Measurements from ENCODE around the gene PPEF1. TPM values are rescaled to one million over a fixed set of nuclear protein-coding genes. Genes with fewer than 3 reads are reported as not detected.
A peak's percentile ranks its signal among the peaks of the same experiment; 100 is the strongest.

PPEF1 gene
- total RNA-seq = not detected

DNA sequence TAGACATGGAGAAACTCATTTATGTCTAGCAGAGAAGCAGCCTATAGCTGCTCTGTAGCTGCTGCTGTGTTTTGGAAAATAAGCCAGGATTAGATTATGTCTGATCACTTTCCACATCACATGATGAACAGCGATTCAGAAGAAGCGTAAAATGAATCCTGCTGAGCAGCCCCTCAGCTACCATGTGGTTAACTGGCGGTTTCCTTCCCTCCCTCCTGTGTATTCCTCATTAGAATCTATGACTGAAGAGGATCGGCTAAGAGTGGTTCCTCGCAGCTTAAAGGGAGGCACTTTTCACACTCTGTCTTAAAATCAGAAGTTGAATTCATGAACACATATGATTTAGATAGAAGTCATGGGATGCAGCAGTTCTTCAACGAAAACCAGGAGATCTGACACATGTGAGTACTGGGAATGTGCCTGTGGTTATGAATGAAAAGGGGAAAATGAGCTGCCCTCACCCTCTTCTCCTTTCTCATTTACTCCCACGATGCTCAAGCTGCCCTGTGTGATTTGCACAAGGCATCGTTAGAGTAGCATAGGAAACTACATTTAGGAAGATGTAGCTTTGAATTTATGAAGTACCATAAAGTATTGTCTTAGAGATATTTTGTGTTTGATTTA lies at the start of gene PPEF1:
TSS of gene PPEF1 (plus strand) at position 220 of the 624 bp plus-strand sequence. CDS start at position 356, 136 bp downstream.
- no peak within 1 kb of the TSS for H3K4me3 Mint-ChIP-seq
- no peak for DNase-seq
- no peaks in the 10 kb centered on the region for H3K36me3 Mint-ChIP-seq
- no peak for ATAC-seq
- H3K9me3 Mint-ChIP-seq (ENCODE audit: low read depth) = no peaks in the 10 kb centered on the region
- CTCF ChIA-PET = no interaction called here
- H3K27me3 Mint-ChIP-seq = peaks cover 5% of the 10 kb centered on the region
- H3K4me1 Mint-ChIP-seq = no peaks in the 10 kb centered on the region
- no peak within 1 kb of the TSS for H3K27ac Mint-ChIP-seq

DNA sequence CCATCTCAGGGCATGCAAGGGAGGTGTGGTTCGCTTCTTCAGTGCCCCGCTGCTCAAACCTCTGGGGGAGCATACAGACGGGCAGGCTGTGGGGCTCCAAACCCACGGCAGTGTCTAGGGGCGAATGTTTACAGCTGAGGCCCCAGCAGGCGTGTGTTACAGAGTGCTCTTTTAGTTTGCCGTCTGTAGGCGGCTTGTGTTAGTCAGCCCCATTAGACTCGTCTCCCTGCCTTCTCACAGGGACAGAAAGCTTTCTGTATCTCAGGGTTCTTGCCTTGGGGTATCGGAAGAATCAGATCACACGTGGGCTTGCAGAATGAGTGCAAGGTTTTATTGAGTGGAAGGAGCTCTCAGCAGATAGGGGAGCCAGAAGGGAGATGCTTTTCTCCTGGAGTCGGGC lies 46.2 kb upstream of the PPEF1 start:
- Mint-ChIP-seq H3K27ac (no peak overlapping the region), H3K36me3 (no peaks in the 10 kb centered on the region), H3K4me1 (no peaks in the 10 kb centered on the region), H3K9me3 (ENCODE audit: low read depth) (peaks cover 2% of the 10 kb centered on the region), H3K27me3 (no peaks in the 10 kb centered on the region), H3K4me3 (no peak overlapping the region)
- ATAC-seq = no peak
- CTCF ChIA-PET = no interaction called here
- no peak for DNase-seq

GRCh38 chrX:18664947-18665346 lies 42.5 kb upstream of the PPEF1 start:
- peaks cover 3% of the 10 kb centered on the region for H3K4me1 Mint-ChIP-seq
- no peak overlapping the region for H3K4me3 Mint-ChIP-seq
- CTCF ChIA-PET = interaction anchor here (0.6 kb wide), 1 partner anchor 234 kb away, joined by 3 read pairs; no protein-coding TSS in a partner anchor
- H3K27ac Mint-ChIP-seq = no peak overlapping the region
- DNase-seq (no peak), ATAC-seq (no peak)
- peaks cover 2% of the 10 kb centered on the region for H3K9me3 Mint-ChIP-seq (ENCODE audit: low read depth)
- no peaks in the 10 kb centered on the region for H3K27me3 Mint-ChIP-seq
- no peaks in the 10 kb centered on the region for H3K36me3 Mint-ChIP-seq

DNA sequence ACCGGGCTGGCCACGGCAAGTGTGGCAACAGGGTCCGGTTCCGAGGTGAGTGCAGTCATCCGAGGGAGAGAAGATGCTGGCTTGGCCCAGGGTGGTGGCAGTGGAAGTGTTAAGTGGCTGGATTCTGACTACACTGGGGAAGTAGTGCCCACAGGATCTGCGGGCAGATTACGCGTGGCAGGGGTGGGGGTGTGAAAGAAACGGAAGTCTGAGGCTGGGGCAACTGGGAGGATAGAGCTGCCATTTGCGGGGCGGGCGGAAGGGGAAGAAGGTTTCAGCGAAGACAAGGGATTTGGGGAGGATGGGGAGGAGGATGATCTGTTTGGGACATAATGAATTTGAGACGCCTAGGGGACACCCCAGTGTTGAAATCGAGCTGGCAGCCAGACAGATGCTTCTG lies 40.8 kb upstream of the PPEF1 start:
- Mint-ChIP-seq H3K9me3 (ENCODE audit: low read depth) (peaks cover 2% of the 10 kb centered on the region), H3K27ac (no peak overlapping the region), H3K4me1 (peaks cover 3% of the 10 kb centered on the region), H3K27me3 (no peaks in the 10 kb centered on the region), H3K4me3 (no peak overlapping the region), H3K36me3 (no peaks in the 10 kb centered on the region)
- no peak for ATAC-seq
- no peak for DNase-seq
- CTCF ChIA-PET = no interaction called here

- no peak overlapping the region for H3K27ac Mint-ChIP-seq
- H3K4me1 Mint-ChIP-seq = peaks cover 3% of the 10 kb centered on the region
- CTCF ChIA-PET = no interaction called here
- no peak overlapping the region for H3K4me3 Mint-ChIP-seq
- no peaks in the 10 kb centered on the region for H3K36me3 Mint-ChIP-seq
- ATAC-seq (no peak), DNase-seq (no peak)
- no peaks in the 10 kb centered on the region for H3K27me3 Mint-ChIP-seq
- H3K9me3 Mint-ChIP-seq (ENCODE audit: low read depth) = peaks cover 2% of the 10 kb centered on the region
These were observed 39.2 kb upstream of the PPEF1 start for GRCh38 chrX:18668071-18668835.

- H3K9me3 Mint-ChIP-seq (ENCODE audit: low read depth) = no peaks in the 10 kb centered on the region
- CTCF ChIA-PET = no interaction called here
These were observed 35.4 kb upstream of the PPEF1 start, which contains the start of gene RS1 for GRCh38 chrX:18672008-18672407. TSS of gene RS1 (minus strand) at chrX:18672108. CDS start at chrX:18672068, 40 bp downstream.

GRCh38 chrX:18674417-18674787 lies 33.0 kb upstream of the PPEF1 start:
- H3K4me1 Mint-ChIP-seq = peaks cover 8% of the 10 kb centered on the region
- peak overlapping the region; percentile 74 for H3K27ac Mint-ChIP-seq
- no peaks in the 10 kb centered on the region for H3K36me3 Mint-ChIP-seq
- ATAC-seq = peak; percentile 29
- CTCF ChIA-PET = no interaction called here
- H3K4me3 Mint-ChIP-seq = peak overlapping the region; percentile 66
- DNase-seq = peak; percentile 43
- H3K9me3 Mint-ChIP-seq (ENCODE audit: low read depth) = no peaks in the 10 kb centered on the region
- no peaks in the 10 kb centered on the region for H3K27me3 Mint-ChIP-seq

More at GRCh38 chrX:18672008-18672407, 35.4 kb upstream of the PPEF1 start, which contains the start of gene RS1:
- Mint-ChIP-seq H3K4me1 (peaks cover 8% of the 10 kb centered on the region), H3K36me3 (no peaks in the 10 kb centered on the region), H3K4me3 (no peak within 1 kb of the TSS), H3K27me3 (no peaks in the 10 kb centered on the region), H3K27ac (no peak within 1 kb of the TSS)
- DNase-seq = no peak
- ATAC-seq = no peak

DNA sequence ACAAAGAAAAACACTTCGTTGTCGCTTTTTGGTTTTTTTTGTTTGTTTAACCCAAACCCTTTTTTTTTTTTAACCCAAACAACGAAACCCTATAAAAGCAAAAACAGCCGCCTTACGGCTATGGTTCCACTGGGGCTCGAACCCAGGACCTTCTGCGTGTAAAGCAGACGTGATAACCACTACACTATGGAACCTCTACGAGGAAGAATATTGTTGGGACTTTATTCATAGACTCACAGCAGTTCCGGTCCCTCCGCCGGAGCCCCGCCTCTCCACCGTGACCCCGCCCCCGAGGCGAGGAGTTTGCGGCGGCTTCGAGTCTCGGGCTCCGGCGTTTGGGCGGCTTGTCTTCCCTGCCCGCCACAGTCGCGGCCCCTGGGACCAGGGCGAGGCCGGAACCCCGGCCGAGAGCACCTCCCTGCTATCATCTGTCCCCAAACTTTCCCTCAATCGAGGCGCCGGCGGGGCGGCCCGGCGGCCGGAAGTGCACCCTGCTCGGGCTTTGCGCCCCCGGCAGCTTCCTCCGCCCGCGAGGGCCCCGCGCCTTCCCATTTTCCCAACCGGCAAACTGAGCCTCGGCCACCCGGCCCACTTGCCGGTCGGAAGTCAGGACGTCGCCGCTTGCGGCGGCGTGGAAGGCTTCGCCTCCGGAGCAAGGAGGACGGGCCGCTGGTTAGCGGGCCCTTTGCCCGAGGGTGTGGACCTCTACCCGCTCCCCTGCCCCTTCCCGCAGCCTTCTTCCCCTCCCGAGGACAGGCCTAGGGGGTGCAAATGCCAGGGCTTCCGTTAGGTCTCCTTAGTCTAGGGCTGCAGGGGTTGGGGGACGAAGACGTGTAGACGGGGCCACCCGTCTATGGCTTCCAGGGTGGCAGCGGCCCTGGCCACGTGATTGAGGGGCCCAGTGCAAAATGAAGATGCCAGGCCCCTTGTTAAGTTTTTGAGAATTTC lies 32.4 kb upstream of the PPEF1 start:
- ATAC-seq = peak; percentile 89
- peak overlapping the region; percentile 74 for H3K27ac Mint-ChIP-seq
- H3K4me3 Mint-ChIP-seq = peak overlapping the region; percentile 66
- H3K27me3 Mint-ChIP-seq = no peaks in the 10 kb centered on the region
- CTCF ChIA-PET = no interaction called here
- H3K36me3 Mint-ChIP-seq = no peaks in the 10 kb centered on the region
- H3K4me1 Mint-ChIP-seq = peaks cover 8% of the 10 kb centered on the region
- H3K9me3 Mint-ChIP-seq (ENCODE audit: low read depth) = no peaks in the 10 kb centered on the region
- peak; percentile 79 for DNase-seq

GRCh38 chrX:18676050-18676449 lies 31.4 kb upstream of the PPEF1 start:
- no peak for DNase-seq
- Mint-ChIP-seq H3K4me1 (peaks cover 8% of the 10 kb centered on the region), H3K36me3 (no peaks in the 10 kb centered on the region), H3K9me3 (ENCODE audit: low read depth) (no peaks in the 10 kb centered on the region), H3K4me3 (no peak overlapping the region), H3K27me3 (no peaks in the 10 kb centered on the region), H3K27ac (no peak overlapping the region)
- ATAC-seq = no peak
- CTCF ChIA-PET = no interaction called here

DNA sequence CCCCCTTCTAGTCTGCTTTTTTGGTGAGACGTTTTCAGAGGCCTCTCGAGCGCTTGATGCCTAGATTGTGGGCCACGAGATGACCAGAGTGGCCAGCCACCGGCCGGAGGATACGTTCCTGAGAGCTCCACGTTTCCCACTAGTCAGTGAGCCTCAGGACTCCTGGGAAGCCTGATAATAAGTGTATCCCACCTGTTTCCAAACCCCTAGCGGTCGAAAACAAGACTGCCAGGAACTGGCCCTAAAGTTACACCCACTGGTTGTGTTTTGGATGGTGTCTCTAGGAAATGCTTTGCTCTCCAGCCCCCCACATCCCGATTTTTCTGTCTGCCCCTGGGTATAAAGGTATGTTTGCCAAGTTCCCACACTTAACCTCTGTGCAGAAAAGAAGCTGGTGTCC lies 31.0 kb upstream of the PPEF1 start:
- peaks cover 8% of the 10 kb centered on the region for H3K4me1 Mint-ChIP-seq
- no peaks in the 10 kb centered on the region for H3K36me3 Mint-ChIP-seq
- H3K9me3 Mint-ChIP-seq (ENCODE audit: low read depth) = no peaks in the 10 kb centered on the region
- no peak for DNase-seq
- no peak for ATAC-seq
- H3K27me3 Mint-ChIP-seq = no peaks in the 10 kb centered on the region
- no peak overlapping the region for H3K27ac Mint-ChIP-seq
- CTCF ChIA-PET = no interaction called here
- H3K4me3 Mint-ChIP-seq = no peak overlapping the region

DNA sequence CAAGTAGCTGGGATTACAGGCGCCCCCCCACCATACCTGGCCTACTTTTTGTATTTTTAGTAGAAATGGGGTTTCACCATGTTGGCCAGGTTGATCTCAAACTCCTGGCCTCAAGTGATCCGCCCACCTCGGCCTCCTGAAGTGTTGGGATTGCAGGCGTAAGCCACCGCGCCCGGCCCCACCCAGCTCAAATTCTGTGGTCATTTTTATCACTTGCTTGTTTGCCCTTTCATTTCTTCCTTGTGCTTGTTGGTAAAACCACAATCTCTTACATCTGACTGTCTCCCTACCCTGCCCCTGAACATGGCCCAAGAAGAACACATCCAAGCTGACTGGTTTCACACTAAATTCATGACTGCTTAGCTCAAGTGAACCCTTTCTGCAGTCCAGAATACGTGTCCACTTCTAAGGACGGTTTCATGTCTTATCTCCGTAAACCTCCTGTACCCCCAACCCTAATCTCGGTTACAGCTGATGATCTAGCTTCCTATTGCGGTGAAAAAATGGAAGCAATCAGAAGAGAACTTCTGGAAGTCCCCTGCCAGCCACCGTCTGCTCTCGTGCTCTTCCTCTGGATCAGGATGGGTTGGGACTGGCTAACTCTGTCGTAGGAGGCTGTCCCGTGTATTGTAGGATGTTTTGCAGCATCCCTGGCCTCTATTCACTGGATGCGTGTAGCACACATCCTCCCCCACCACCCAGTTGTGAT lies 30.1 kb upstream of the PPEF1 start:
- peaks cover 8% of the 10 kb centered on the region for H3K4me1 Mint-ChIP-seq
- H3K4me3 Mint-ChIP-seq = no peak overlapping the region
- H3K27ac Mint-ChIP-seq = no peak overlapping the region
- no peaks in the 10 kb centered on the region for H3K9me3 Mint-ChIP-seq (ENCODE audit: low read depth)
- ATAC-seq (no peak), DNase-seq (no peak)
- CTCF ChIA-PET = no interaction called here
- no peaks in the 10 kb centered on the region for H3K27me3 Mint-ChIP-seq
- H3K36me3 Mint-ChIP-seq = no peaks in the 10 kb centered on the region

DNA sequence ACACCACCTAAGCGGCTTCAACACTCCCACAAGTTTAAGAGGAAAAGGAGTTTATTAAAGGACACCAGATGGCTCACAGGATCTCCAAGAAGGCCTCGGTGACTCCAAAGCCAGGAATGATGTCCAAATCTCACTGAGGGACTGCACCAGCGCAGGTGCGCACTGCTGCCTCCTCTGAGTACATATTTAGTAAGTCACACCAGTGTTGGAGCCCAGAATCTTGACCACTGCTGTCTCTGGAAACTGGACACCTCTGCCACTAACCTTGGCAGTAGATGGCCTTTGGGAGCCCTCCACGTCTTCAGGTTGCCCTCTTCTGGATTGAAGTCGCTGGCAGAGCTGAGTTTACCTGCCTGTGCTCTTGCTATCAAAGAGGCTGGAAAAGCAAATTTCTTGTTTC lies 25.4 kb upstream of the PPEF1 start:
- Mint-ChIP-seq H3K27ac (no peak overlapping the region), H3K4me3 (no peak overlapping the region), H3K36me3 (no peaks in the 10 kb centered on the region), H3K27me3 (no peaks in the 10 kb centered on the region), H3K4me1 (peaks cover 3% of the 10 kb centered on the region), H3K9me3 (ENCODE audit: low read depth) (no peaks in the 10 kb centered on the region)
- no peak for ATAC-seq
- no peak for DNase-seq
- CTCF ChIA-PET = no interaction called here

DNA sequence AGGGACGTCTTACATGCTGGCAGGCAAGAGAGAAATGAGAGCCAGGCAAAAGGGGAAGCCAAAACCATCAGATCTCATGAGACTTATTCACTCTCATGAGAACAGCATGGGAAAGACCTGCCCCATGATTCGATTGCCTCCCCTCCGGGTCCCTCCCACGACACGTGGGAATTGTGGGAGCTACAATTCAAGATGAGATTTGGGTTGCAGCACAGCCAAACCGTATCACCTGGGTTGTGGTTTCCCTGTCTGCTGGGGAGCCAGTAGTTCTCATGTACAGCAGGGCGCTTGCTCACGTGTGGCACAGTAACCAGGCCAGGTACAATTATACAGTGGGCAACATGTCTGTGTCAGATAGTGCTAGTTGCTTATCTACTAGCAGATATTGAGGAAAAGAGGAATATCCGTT lies 24.5 kb upstream of the PPEF1 start:
- Mint-ChIP-seq H3K4me1 (no peaks in the 10 kb centered on the region), H3K36me3 (no peaks in the 10 kb centered on the region), H3K27ac (no peak overlapping the region), H3K4me3 (no peak overlapping the region), H3K9me3 (ENCODE audit: low read depth) (no peaks in the 10 kb centered on the region), H3K27me3 (no peaks in the 10 kb centered on the region)
- ATAC-seq = no peak
- CTCF ChIA-PET = no interaction called here
- no peak for DNase-seq

Data from activated CD8-positive, alpha-beta memory T cell treated with anti-CD3 and anti-CD28 coated beads, Interleukin-2, amount 10 ng/mL, durations not matched to agents 7 days and 5 days (primary cell).